Neuronal stem cell (in vitro differentiated cells): ENCODE data around the gene POLN.
A peak's percentile ranks its signal among the peaks of the same experiment; 100 is the strongest.

Experiments
- DNase-seq: peaks from one replicate; pipeline ENCODE4 v3.0.0-alpha.2; 2013; ENCODE audit warnings: low spot score
- H2AFZ ChIP-seq: one replicate; pipeline ENCODE4 v1.6.1; 2013; ENCODE audit warnings: mild to moderate bottlenecking, low read length, inconsistent platforms
- H2AK5ac ChIP-seq: 2 replicates; pipeline ENCODE4 v1.6.1; 2013; ENCODE audit warnings: low read depth, mild to moderate bottlenecking, inconsistent platforms, low read length, moderate library complexity, mixed read lengths
- H2BK120ac ChIP-seq: 2 replicates; pipeline ENCODE4 v1.6.1; 2013; ENCODE audit warnings: low read depth, mild to moderate bottlenecking, inconsistent platforms, low read length, moderate library complexity, mixed read lengths
- H2BK12ac ChIP-seq: one replicate; pipeline ENCODE4 v1.6.1; 2013; ENCODE audit warnings: low read length, inconsistent platforms
- H2BK15ac ChIP-seq: 2 replicates; pipeline ENCODE4 v1.6.1; 2013; ENCODE audit warnings: mild to moderate bottlenecking, low read length, inconsistent platforms, mixed read lengths
- H2BK5ac ChIP-seq: one replicate; pipeline ENCODE4 v1.6.1; 2013; ENCODE audit warnings: inconsistent platforms, mild to moderate bottlenecking, low read length, moderate library complexity
- H3K14ac ChIP-seq: one replicate; pipeline ENCODE4 v1.6.1; 2013; ENCODE audit warnings: low read length, inconsistent platforms
- H3K18ac ChIP-seq: 2 replicates; pipeline ENCODE4 v1.6.1; 2013; ENCODE audit warnings: low read length, inconsistent platforms
- H3K23ac ChIP-seq: 2 replicates; pipeline ENCODE4 v1.6.1; 2013; ENCODE audit warnings: low read depth, mild to moderate bottlenecking, mixed read lengths, low read length, inconsistent platforms; ENCODE audit not compliant: poor library complexity
- H3K27ac ChIP-seq: replicated peaks from 3 replicates; pipeline ENCODE4 v1.5.1; 2013; ENCODE audit warnings: low read length, inconsistent platforms
- H3K27me3 ChIP-seq, 3 experiments: 2 replicates each; pipeline ENCODE4 v1.6.1; 2013; ENCODE audit warnings: low read length in 3 of 3, mild to moderate bottlenecking in 2 of 3, inconsistent platforms in 1 of 3, low read depth in 1 of 3, mixed read lengths in 1 of 3, moderate library complexity in 1 of 3; ENCODE audit not compliant: control insufficient read depth in 3 of 3, insufficient read depth in 3 of 3
- H3K36me3 ChIP-seq, 2 donors: replicated peaks in 1 of 2; 2 replicates each; pipeline ENCODE4 v1.6.1; 2013; ENCODE audit warnings: low read length in 2 of 2; ENCODE audit not compliant: control insufficient read depth in 2 of 2, insufficient read depth in 2 of 2
- H3K4ac ChIP-seq: 2 replicates; pipeline ENCODE4 v1.6.1; 2013; ENCODE audit warnings: inconsistent platforms, mild to moderate bottlenecking, low read length, moderate library complexity
- H3K4me1 ChIP-seq, 2 donors: 1 replicate in 1 of 2; 2 replicates in 1 of 2; pipeline ENCODE4 v1.6.1; 2013; ENCODE audit warnings: low read length in 2 of 2, low read depth in 1 of 2; ENCODE audit not compliant: control insufficient read depth in 2 of 2, insufficient read depth in 1 of 2
- H3K4me2 ChIP-seq: one replicate; pipeline ENCODE4 v1.6.1; 2013; ENCODE audit warnings: mild to moderate bottlenecking, low read length, inconsistent platforms; ENCODE audit not compliant: insufficient read depth, poor library complexity, severe bottlenecking
- H3K4me3 ChIP-seq, 2 donors: 2 replicates each; pipeline ENCODE4 v1.5.1; 2013; ENCODE audit warnings: low read length in 2 of 2, mild to moderate bottlenecking in 2 of 2, inconsistent platforms in 1 of 2, moderate library complexity in 1 of 2
- H3K79me1 ChIP-seq: one replicate; pipeline ENCODE4 v1.6.1; 2013; ENCODE audit warnings: low read depth, mild to moderate bottlenecking, inconsistent platforms, low read length, moderate library complexity
- H3K9ac ChIP-seq: one replicate; pipeline ENCODE4 v1.6.1; 2013; ENCODE audit warnings: mild to moderate bottlenecking, low read depth, low read length, inconsistent platforms; ENCODE audit not compliant: poor library complexity
- H3K9me3 ChIP-seq, 2 donors: replicated peaks in 1 of 2; 2 replicates each; pipeline versions ENCODE3 to v1.6.1; 2013; ENCODE audit warnings: low read length in 2 of 2, mild to moderate bottlenecking in 2 of 2, inconsistent platforms in 1 of 2, low read depth in 1 of 2, mixed read lengths in 1 of 2, moderate library complexity in 1 of 2; ENCODE audit not compliant: control insufficient read depth in 2 of 2, insufficient read depth in 1 of 2
- H4K8ac ChIP-seq: one replicate; pipeline ENCODE4 v1.6.1; 2013; ENCODE audit warnings: low read depth, mild to moderate bottlenecking, inconsistent platforms, low read length, moderate library complexity
- H4K91ac ChIP-seq: one replicate; pipeline ENCODE4 v1.6.1; 2013; ENCODE audit warnings: low read length, low read depth, mild to moderate bottlenecking, inconsistent platforms; ENCODE audit not compliant: poor library complexity
- WGBS, 2 donors: extraction: QIAGEN DNeasy Blood & Tissue Kit; methylation state at CpG; one replicate each; pipeline ENCODE4 v1.1.7; 2013; ENCODE audit warnings: missing lambda C conversion rate in 2 of 2, mixed read lengths in 1 of 2; ENCODE audit not compliant: insufficient read length in 2 of 2, insufficient replicate concordance in 1 of 2; ENCODE audit errors: extremely low coverage in 2 of 2; 5-methylcytosine and 5-hydroxymethylcytosine counted together

The POLN gene

DNA sequence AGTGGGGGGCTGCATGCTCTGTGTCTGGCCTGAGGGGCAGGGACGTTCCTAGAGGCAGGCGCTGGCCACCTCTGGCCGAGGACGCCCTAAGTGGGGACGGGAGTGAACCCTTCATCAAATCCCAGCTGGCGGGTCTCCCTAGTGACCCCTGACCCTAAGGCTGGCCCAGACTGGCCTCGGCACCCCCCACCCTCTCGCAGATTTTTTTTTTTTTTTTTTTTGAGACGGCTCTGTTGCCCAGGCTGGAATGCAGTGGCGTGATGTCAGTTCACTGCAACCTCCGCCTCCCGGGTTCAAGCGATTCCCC is 21.0 kb upstream of the POLN start:
- Histone ChIP-seq H3K27me3 (peaks cover 0 to 25% (median 0%) of the 10 kb centered on the region in 3 experiments), H3K9me3 (no peaks in the 10 kb centered on the region), H2BK120ac (peak overlapping the region; percentile 97), H2BK12ac (peak overlapping the region; percentile 84), H3K18ac (peak overlapping the region; percentile 99), H3K79me1 (peaks cover 33% of the 10 kb centered on the region), H2AK5ac (peak overlapping the region; percentile 97), H3K9ac (peak overlapping the region; percentile 90), H4K91ac (peak overlapping the region; percentile 92), H2BK5ac (peak overlapping the region; percentile 93), H3K27ac (peak overlapping the region; percentile 90), H2BK15ac (peak overlapping the region; percentile 85), H2AFZ (peak overlapping the region; percentile 100), H3K4ac (peak overlapping the region; percentile 93), H3K23ac (peak overlapping the region; percentile 96), H3K14ac (peak overlapping the region; percentile 71), H3K4me2 (peak overlapping the region; percentile 89), H3K4me1 (peaks cover 16 to 21% of the 10 kb centered on the region in 2 donors), H3K36me3 (peaks cover 14 to 21% of the 10 kb centered on the region in 2 donors), H4K8ac (peak overlapping the region; percentile 65), H3K4me3 (peak overlapping the region; percentile 76 to 85)
- no CpG with 5 or more reads among the region's 13 CpGs for WGBS, 2 donors
- no peak for DNase-seq

DNA sequence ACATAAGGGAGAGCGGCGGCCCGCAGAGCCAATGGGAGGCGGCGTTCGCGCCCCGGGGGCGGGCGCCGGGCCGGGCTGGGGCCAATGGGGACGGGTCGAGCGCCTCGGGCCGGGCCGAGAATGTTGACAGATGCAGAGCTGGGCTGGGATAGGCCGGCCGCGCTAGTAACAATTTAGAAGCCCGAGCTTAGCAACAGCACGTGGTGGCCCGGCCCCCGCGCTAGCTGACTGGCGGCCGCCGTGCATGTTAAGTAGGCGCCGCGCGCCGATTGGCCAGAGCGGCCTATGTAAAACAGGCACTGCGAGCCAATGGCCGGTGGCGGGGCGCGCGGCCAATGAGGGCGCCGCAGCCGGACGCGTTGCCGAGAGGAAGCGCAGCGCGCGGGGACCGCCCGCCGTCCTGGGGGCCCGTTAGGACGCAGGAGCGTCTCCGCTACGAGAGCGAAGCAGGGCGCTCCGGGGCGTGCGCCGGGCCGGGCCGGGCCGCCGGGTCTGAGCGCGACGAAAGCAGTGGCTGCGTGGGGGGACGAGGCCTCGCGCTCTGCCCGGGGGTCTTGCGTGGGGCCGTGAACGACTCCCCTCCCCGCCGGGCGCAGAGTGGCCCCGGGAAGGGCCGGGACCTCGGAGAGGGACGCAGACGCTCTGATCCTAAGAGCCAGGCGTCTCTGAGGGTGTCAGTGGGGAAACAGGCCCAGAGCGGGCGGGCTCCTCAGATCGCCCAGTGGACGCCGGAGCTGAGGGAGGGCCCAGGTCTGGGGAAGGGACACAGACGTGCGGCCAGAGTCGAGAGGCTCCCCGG is 20.4 kb upstream of the POLN start:
- peak overlapping the region; percentile 97 for H2BK120ac ChIP-seq
- peak overlapping the region; percentile 90 for H3K27ac ChIP-seq
- peak overlapping the region; percentile 97 for H2AK5ac ChIP-seq
- no CpG with 5 or more reads among the region's 98 CpGs for WGBS, 2 donors
- peak overlapping the region; percentile 92 for H4K91ac ChIP-seq
- peak overlapping the region; percentile 100 for H2AFZ ChIP-seq
- peak overlapping the region; percentile 99 for H3K18ac ChIP-seq
- H3K4me1 ChIP-seq = peaks cover 16 to 21% of the 10 kb centered on the region in 2 donors
- H3K4ac ChIP-seq = peak overlapping the region; percentile 93
- peak overlapping the region; percentile 93 for H2BK5ac ChIP-seq
- peak overlapping the region; percentile 71 for H3K14ac ChIP-seq
- peaks cover 0 to 22% (median 0%) of the 10 kb centered on the region in 3 experiments for H3K27me3 ChIP-seq
- H3K36me3 ChIP-seq = peaks cover 18 to 26% of the 10 kb centered on the region in 2 donors
- H3K9me3 ChIP-seq = no peaks in the 10 kb centered on the region
- peak overlapping the region; percentile 98 for H3K23ac ChIP-seq
- peak overlapping the region; percentile 90 for H3K9ac ChIP-seq
- peak; percentile 99 for DNase-seq
- peaks cover 36% of the 10 kb centered on the region for H3K79me1 ChIP-seq
- peak overlapping the region; percentile 85 for H2BK15ac ChIP-seq
- peak overlapping the region; percentile 79 to 85 for H3K4me3 ChIP-seq
- H4K8ac ChIP-seq = peak overlapping the region; percentile 65
- H2BK12ac ChIP-seq = peak overlapping the region; percentile 84
- H3K4me2 ChIP-seq = peak overlapping the region; percentile 89

DNA sequence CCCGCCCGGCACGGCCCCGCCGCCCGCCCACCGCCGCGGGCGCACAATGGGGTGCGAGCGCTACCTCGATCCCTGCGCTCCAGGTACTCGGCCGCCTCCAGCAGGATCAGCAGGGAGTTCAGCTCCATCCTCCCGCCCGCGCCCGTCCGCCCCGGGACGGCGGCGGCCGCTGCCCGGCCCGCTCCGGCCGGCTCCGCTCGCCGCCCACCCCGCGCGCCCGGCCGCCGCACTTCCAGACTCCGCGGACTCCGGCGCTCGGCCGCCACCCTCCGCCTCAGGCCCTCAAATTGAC is 19.9 kb upstream of the POLN start, which contains the start of gene MXD4:
TSS of gene MXD4 (minus strand) at position 257 of the 292 bp plus-strand sequence. CDS start at position 128, 129 bp downstream.
- peaks cover 41% of the 10 kb centered on the region for H3K79me1 ChIP-seq
- peak within 1 kb of the TSS; percentile 93 for H3K4ac ChIP-seq
- H2AK5ac ChIP-seq = peak within 1 kb of the TSS; percentile 97
- no CpG with 5 or more reads among the region's 46 CpGs for WGBS, 2 donors
- peak within 1 kb of the TSS; percentile 85 for H2BK15ac ChIP-seq
- peak within 1 kb of the TSS; percentile 97 for H3K9ac ChIP-seq
- H3K23ac ChIP-seq = peak within 1 kb of the TSS; percentile 98
- H2BK5ac ChIP-seq = peak within 1 kb of the TSS; percentile 93
- H3K27ac ChIP-seq = peak within 1 kb of the TSS; percentile 90
- H2BK120ac ChIP-seq = peak within 1 kb of the TSS; percentile 97
- peak within 1 kb of the TSS; percentile 92 for H4K91ac ChIP-seq
- peaks cover 0 to 22% (median 0%) of the 10 kb centered on the region in 3 experiments for H3K27me3 ChIP-seq
- H3K18ac ChIP-seq = peak within 1 kb of the TSS; percentile 99
- peaks cover 16 to 21% of the 10 kb centered on the region in 2 donors for H3K4me1 ChIP-seq
- H3K36me3 ChIP-seq = peaks cover 18 to 28% of the 10 kb centered on the region in 2 donors
- H4K8ac ChIP-seq = peak within 1 kb of the TSS; percentile 65
- no peak for DNase-seq
- H2BK12ac ChIP-seq = peak within 1 kb of the TSS; percentile 84
- peak within 1 kb of the TSS; percentile 89 for H3K4me2 ChIP-seq
- H3K9me3 ChIP-seq = no peaks in the 10 kb centered on the region
- peak within 1 kb of the TSS; percentile 100 for H2AFZ ChIP-seq
- H3K4me3 ChIP-seq = peak within 1 kb of the TSS; percentile 79 to 97
- H3K14ac ChIP-seq = peak within 1 kb of the TSS; percentile 82
